ENCODE results near the gene HTRA3.

The HTRA3 gene

DNA sequence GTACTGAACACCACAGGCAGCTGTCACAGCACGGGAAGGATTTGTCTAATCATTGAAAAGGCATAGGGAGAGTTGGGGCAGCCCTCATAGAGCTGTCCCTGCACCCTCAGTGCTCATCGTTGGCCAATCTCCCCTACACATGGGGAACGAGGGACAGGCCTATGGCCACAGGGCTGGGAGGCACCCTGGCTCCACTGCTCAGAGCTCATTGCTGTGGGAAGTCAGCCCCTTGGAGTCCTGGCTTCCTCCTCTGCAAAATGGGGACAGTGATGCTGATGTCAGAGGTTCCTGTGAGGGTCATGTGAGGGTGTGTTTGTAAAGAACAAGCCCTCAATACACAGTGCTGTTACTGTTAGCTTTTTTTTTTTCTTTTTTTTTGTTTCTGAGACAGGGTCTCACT lies 19.3 kb upstream of the HTRA3 start:
- DNase-seq = no peak

DNA sequence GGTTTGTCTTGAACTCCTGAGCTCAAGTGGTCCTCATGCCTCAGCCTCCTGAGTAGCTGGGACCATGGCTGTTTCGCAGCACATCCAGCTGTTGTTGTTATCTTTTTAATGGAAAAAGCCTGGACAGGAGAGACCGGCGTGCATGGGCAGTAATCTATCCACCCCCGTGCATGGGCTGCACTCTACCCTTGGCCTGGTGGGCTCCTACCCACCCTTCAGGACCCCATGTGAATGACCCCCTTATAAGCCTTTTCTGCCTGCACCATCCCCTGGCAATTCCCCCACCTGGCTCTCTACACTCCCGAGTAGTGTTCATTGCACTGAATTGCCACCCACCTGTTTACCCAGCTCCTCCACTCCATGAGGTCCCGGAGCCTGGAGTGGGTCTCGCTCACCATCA lies 18.9 kb upstream of the HTRA3 start:
- no peak for DNase-seq

DNA sequence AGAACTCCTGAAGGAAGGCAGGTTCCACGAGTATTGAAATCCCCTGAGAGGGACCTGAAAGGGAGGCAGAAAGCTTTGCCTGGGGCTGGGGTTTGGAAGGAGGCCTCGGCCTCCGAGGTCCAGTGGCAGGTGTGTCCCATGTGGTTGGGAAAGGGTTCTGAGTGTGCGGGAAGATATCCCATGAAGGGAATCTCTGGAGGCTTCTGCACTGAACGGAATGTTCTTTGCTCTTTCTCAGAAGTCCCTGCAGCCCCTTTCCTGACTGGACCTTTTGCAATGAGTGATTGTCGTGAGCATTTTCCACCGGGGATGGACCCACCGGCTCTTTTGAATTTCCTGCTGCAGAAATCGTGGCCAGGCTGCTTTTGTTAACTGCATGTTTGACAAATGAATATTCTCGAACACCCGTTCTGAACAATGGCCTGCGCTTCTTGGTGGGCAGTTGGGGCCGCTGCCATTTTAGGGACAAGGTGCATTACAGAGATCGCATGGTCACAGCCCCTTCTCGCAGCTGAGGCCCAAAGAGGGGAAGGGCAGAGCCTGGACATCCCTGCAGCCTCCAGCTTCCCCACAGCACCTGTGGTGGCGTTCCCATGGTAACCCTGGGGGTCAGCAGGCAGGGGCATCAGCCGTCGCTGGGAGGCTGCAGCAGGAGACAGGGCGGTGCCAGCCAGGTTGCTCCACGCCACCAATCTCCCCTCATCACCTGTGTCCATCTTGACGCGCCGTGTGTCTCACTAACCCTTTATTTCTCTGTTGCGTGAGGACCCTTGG lies 18.3 kb upstream of the HTRA3 start:
- DNase-seq = no peak

GRCh38 chr4:8252301-8253173 lies 17.0 kb upstream of the HTRA3 start:
- no peak for DNase-seq

- DNase-seq = no peak
Measured at GRCh38 chr4:8254076-8254475, 15.5 kb upstream of the HTRA3 start.

- no peak for DNase-seq
Measured at GRCh38 chr4:8255698-8256441, 13.7 kb upstream of the HTRA3 start.

GRCh38 chr4:8257854-8258253 lies 11.7 kb upstream of the HTRA3 start:
- DNase-seq = no peak

- no peak for DNase-seq
Measured at GRCh38 chr4:8258552-8259212, 10.9 kb upstream of the HTRA3 start.

DNA sequence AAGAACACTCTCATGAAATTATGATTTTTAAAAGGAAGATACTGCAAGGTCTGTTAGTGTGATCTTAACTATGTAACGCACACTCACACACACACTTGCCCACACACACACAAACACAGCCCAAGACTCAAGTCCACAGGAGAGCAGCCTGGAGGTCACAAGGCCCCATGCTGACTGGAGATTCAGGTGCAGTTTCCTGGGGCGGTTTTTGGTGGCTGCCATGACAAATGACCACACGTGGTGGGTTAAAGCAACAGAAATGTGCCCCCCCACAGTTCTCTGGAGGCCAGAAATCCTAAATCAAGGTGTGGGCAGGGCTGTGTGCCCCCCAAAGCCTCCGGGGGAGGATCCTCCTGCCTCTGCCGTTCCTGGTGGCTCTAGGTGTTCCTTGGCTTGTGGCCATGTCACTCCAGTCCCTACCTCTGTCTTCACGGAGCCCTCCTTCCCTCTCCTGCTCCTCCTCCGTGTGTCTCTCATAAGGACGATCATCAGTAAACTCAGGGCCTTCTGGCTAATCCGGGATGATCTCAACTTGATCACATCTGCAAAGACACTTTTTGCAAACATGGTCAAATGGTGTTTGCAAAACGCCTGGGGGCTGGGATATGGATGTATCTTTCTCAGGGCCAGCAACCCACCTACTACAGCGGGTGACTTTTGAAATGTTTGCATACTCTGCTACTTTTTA lies 9.7 kb upstream of the HTRA3 start:
- DNase-seq = no peak

- DNase-seq = no peak
Measured at GRCh38 chr4:8260656-8261111, 8.9 kb upstream of the HTRA3 start.

DNA sequence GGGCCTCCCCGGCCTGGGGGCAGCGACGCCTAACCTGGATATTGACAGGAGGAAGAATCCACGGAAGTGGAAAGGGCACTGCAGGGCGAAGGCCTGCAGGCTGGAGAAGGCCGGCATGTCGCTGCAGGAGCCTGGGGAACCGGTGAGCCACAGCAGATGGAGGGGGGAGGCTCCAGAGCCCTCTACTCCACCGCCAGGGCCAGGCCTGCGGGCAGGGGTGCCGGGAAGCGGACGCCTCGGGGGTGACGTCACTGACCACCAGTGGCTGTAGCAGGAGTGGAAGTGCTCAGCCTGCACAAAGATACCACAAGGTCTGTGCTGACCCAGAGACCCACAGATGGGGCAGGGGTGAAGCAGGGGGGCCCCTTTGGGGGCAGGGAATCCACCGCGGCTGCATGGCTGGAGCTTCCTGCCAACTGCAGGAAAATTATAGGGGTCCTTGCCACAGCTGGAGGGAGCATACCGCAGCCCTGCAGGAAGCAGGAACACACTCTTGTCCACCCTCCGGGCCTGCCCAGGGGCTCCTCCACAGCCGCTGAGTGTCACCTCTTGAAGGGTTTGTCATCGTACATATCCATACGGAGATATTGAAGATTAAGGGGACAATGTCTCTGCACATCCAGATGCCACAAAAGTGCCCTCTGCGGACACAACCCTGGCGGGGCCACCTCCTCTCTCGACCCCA lies 7.6 kb upstream of the HTRA3 start:
- no peak for DNase-seq

DNA sequence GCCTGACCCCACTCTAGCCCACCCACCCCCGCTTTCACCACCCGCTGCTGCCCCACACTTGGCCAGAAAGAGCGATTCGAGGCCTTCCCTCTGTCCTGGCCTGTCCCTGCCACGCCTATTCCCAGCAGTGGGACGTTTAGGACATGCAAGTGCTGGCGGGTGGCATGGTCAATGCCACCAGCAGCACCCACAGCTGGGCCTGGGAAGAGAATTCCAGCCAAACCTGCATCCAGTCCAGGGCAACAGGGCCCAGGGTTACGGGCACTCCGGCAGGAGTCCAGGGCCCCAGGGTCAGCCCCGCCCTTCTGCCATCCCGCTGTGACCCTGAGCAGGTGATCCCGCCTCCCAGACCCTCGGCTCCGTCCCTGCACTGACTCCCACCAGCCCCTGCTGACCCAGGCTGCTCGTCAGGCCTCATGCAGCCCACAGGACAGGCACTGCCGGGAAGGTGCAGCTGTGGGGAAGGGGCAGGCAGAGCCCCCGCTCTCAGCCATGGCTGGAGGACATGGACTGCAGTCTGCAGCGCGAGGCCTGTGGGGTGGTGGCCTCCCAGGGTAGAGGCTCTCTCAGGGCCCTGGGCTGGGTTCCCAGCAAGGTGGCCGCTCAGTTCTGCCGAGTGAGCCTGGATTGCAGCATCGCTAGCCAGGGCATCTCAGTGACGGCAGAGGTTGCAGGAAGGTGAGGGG lies 6.8 kb upstream of the HTRA3 start:
- DNase-seq = no peak

- DNase-seq = no peak
Measured at GRCh38 chr4:8263397-8263796, 6.2 kb upstream of the HTRA3 start.

- DNase-seq = no peak
Measured at GRCh38 chr4:8264106-8264505, 5.4 kb upstream of the HTRA3 start.

GRCh38 chr4:8265171-8265929 lies 4.2 kb upstream of the HTRA3 start:
- DNase-seq = no peak

DNA sequence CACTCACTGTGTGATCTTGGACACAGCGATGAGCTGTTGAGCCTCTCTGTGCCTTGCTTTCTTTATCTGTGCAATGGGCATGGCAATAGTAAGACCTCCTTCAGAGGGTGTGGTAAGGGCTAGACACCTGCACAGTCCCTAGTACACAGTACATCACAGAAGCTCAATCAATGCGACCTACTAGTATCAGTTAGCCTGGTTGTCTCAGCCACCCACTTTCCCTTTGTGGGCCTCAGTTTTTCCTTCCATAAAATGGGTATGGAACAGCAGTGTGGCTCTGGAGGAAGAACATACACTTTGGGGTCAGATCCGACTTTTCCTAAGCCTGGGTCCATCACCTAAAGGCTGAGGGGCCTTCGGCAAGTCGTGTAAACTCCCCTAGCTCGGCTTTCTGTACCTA lies 3.5 kb upstream of the HTRA3 start:
- no peak for DNase-seq

- no peak for DNase-seq
Measured at GRCh38 chr4:8266508-8266907, 3.0 kb upstream of the HTRA3 start.

- no peak for DNase-seq
Measured at GRCh38 chr4:8267077-8267476, 2.5 kb upstream of the HTRA3 start.

GRCh38 chr4:8268211-8268610 lies 1.3 kb upstream of the HTRA3 start:
- no peak for DNase-seq

- DNase-seq = no peak
Measured at GRCh38 chr4:8268901-8269534, 536 bp upstream of the HTRA3 start.

All from activated CD8-positive, alpha-beta memory T cell treated with anti-CD3 and anti-CD28 coated beads for 24 hours (primary cell).